Osteoblast (primary cell): ENCODE measurements around the gene LMNTD2. TPM values are rescaled to one million over a fixed set of nuclear protein-coding genes. Genes with fewer than 3 reads are reported as not detected.

Experiments
- DNase-seq: peaks from one replicate; pipeline ENCODE4 v3.0.0; 2011; ENCODE audit warnings: low spot score, mixed read lengths; ENCODE audit not compliant: insufficient read length; ENCODE audit errors: missing footprints
- H2AFZ ChIP-seq: 2 replicates; pipeline ENCODE4 v1.6.0; 2011; ENCODE audit warnings: mild to moderate bottlenecking, low read length
- H3K27ac ChIP-seq: 2 replicates; pipeline ENCODE4 v1.5.1; 2011; ENCODE audit warnings: mild to moderate bottlenecking, low read depth, low read length, moderate library complexity
- H3K27me3 ChIP-seq: 2 replicates; pipeline ENCODE4 v1.6.0; 2012; ENCODE audit warnings: mild to moderate bottlenecking, control low read depth, inconsistent platforms, low read length, moderate library complexity; ENCODE audit not compliant: insufficient read depth
- H3K36me3 ChIP-seq: 2 replicates; pipeline ENCODE4 v1.5.1; 2011; ENCODE audit warnings: mild to moderate bottlenecking, low read length, control low read depth, moderate library complexity; ENCODE audit not compliant: insufficient read depth
- H3K4me1 ChIP-seq: 2 replicates; pipeline ENCODE4 v1.5.1; 2011; ENCODE audit warnings: mild to moderate bottlenecking, low read length, control low read depth, moderate library complexity; ENCODE audit not compliant: insufficient read depth
- H3K4me2 ChIP-seq: 2 replicates; pipeline ENCODE4 v1.6.0; 2011; ENCODE audit warnings: mild to moderate bottlenecking, low read length; ENCODE audit not compliant: insufficient read depth
- H3K4me3 ChIP-seq: fragments of 200-600 bp; sonication (generic); 3 replicates; pipeline ENCODE4 v1.5.1; 2012; ENCODE audit warnings: mild to moderate bottlenecking, low read length, inconsistent platforms; ENCODE audit not compliant: insufficient read depth
- H3K79me2 ChIP-seq: 2 replicates; pipeline ENCODE4 v1.6.0; 2012; ENCODE audit warnings: mild to moderate bottlenecking, low read length, control low read depth, inconsistent platforms; ENCODE audit not compliant: insufficient read depth
- H3K9me3 ChIP-seq: 2 replicates; pipeline ENCODE4 v1.5.1; 2011; ENCODE audit warnings: low read depth, low read length, control low read depth
- H4K20me1 ChIP-seq: 2 replicates; pipeline ENCODE4 v1.6.0; 2012; ENCODE audit warnings: mild to moderate bottlenecking, low read length, control low read depth; ENCODE audit not compliant: insufficient read depth
- total RNA-seq: library from RNA; depleted of rRNA; stranded (reverse); fragments of >200 nt; gene quantifications from 2 replicates; pipeline ENCODE4 v1.2.3, GENCODE V29; 2012
- TF ChIP-seq, protein P1 (sequence below): IDR thresholded peaks from 2 replicates; pipeline ENCODE4 v1.5.1; 2011; ENCODE audit warnings: mild to moderate bottlenecking, low read depth, low read length, moderate library complexity; ENCODE audit errors: extremely low read depth

LMNTD2 gene
- total RNA-seq, 1 donor, result 0.36 TPM

DNA sequence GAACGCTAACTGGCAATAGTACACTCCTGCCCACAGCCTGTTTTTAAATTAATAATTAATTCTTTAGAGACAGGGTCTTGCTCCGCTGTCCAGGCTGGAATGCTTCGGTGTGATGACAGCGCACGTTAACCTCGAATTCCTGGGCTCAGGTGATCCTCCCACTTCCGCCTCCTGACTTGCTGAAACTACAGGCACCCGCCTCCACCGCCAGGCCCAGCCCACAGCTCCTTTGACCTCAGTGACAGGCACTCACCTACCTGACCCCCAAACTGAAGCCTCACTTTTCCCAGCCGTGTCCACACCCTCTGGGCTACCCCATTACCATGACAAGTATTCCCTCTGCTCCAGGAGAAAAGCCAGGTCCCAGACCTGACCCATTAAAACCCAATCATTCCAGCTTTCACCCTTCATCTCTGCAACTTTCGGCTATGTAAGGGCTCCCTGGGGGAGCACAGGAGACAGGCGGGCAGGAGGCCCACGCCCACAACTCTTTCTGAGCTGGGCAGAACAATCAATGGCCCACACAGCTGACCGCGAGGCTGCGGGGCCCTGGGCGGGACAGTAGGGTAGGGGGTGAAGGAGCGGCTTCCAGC, 730 bp downstream of the LMNTD2 start:
- Histone ChIP-seq H3K4me3 (peak overlapping the region; percentile 75), H4K20me1 (peaks cover 5% of the 10 kb centered on the region), H3K9me3 (no peaks in the 10 kb centered on the region), H3K79me2 (no peaks in the 10 kb centered on the region), H3K4me2 (peak overlapping the region; percentile 85), H2AFZ (peak overlapping the region; percentile 56), H3K36me3 (no peaks in the 10 kb centered on the region), H3K27me3 (peaks cover 33% of the 10 kb centered on the region), H3K4me1 (peaks cover 8% of the 10 kb centered on the region), H3K27ac (no peak overlapping the region)
- DNase-seq, result peak; percentile 93
- TF ChIP-seq, protein P1, sequence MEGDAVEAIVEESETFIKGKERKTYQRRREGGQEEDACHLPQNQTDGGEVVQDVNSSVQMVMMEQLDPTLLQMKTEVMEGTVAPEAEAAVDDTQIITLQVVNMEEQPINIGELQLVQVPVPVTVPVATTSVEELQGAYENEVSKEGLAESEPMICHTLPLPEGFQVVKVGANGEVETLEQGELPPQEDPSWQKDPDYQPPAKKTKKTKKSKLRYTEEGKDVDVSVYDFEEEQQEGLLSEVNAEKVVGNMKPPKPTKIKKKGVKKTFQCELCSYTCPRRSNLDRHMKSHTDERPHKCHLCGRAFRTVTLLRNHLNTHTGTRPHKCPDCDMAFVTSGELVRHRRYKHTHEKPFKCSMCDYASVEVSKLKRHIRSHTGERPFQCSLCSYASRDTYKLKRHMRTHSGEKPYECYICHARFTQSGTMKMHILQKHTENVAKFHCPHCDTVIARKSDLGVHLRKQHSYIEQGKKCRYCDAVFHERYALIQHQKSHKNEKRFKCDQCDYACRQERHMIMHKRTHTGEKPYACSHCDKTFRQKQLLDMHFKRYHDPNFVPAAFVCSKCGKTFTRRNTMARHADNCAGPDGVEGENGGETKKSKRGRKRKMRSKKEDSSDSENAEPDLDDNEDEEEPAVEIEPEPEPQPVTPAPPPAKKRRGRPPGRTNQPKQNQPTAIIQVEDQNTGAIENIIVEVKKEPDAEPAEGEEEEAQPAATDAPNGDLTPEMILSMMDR, result no peak

DNA sequence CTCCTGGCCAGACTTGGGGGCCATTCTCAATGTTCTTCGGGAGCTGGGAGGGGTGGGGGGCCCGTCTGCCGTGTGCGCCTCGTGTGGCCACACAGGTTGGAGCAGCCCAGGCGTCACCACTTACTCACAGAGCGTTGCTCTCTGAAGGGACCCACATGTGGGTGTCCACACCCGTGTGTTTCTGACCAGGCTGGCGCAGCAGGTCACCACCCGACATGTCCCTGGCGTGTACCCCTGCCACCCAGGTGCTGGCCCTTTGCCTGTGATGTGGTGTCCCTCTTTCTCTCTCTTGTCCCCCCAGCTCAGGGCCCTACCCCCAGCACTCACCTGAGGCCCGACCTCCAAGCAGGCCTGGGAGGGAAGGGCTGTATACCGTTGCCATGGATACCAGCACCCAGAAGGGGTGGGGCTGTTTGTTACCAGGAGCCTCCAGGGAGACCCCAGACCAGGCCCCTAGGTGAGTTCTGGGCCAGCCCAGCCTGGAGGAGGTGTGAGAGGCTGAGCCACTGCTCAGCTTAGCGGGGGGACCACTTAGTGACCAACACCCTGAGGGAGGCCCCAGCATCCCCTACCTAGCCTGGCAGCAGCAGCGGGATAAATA, 1.4 kb downstream of the LMNTD2 start:
- Histone ChIP-seq H3K9me3 (no peaks in the 10 kb centered on the region), H3K4me1 (peaks cover 8% of the 10 kb centered on the region), H3K27ac (no peak overlapping the region), H3K36me3 (no peaks in the 10 kb centered on the region), H2AFZ (no peak overlapping the region), H3K4me3 (no peak overlapping the region), H3K79me2 (no peaks in the 10 kb centered on the region), H3K27me3 (peaks cover 40% of the 10 kb centered on the region), H3K4me2 (no peak overlapping the region), H4K20me1 (peaks cover 5% of the 10 kb centered on the region)
- peak; percentile 88 for DNase-seq
- TF ChIP-seq, protein P1, result no peak

- TF ChIP-seq, protein P1, result no peak
- Histone ChIP-seq H3K4me3 (no peak overlapping the region), H3K79me2 (no peaks in the 10 kb centered on the region), H3K4me2 (no peak overlapping the region), H2AFZ (no peak overlapping the region), H3K4me1 (peaks cover 8% of the 10 kb centered on the region), H3K27ac (no peak overlapping the region), H3K9me3 (no peaks in the 10 kb centered on the region), H4K20me1 (peaks cover 5% of the 10 kb centered on the region), H3K27me3 (peaks cover 45% of the 10 kb centered on the region), H3K36me3 (no peaks in the 10 kb centered on the region)
- peak; percentile 83 for DNase-seq
Measured at GRCh38 chr11:558503-558902, 2.0 kb downstream of the LMNTD2 start.

DNA sequence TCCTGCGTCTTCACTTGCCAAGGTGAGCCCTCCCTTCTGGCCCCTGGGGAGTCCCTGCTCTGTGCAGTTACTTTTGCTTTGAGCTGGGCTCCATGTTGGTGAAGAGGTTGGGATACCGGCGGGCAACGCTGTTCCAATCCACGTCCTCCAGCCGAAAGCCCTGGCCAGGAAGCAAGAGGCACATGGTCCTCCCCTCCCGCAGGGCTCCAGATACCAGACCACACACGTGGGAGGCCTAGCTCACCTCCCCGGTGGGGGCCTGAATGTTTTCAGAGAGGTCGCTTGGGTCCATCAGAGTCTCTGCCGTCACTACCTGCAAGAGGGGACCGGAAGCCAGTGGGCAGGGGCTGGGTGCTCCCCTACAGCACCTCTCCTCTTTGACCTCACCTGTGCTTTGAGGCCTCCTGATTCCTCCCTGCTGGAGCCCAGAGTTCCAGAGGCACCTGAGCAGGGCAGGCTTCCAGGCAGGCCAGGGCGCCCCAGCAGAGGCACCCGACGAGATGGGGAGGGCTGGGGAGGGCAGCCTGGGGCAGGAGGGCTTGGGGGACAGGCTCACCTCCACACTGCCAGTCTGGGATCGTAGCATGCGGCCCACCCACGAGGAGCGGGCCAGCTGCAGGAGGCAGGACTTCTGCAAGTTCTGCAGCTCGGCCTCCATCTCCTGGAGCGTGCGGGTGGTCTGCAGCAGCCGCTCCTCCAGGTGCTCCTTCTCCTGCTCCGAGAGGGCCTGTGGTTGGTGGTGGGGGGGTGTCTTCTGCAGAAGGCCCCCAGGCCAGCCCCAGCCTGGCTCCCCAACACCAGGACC, 3.0 kb downstream of the LMNTD2 start:
- no peak overlapping the region for H3K27ac ChIP-seq
- TF ChIP-seq, protein P1, result no peak
- no peaks in the 10 kb centered on the region for H3K36me3 ChIP-seq
- peak; percentile 87 for DNase-seq
- H3K9me3 ChIP-seq, result no peaks in the 10 kb centered on the region
- peaks cover 5% of the 10 kb centered on the region for H4K20me1 ChIP-seq
- peaks cover 45% of the 10 kb centered on the region for H3K27me3 ChIP-seq
- H3K4me3 ChIP-seq, result no peak overlapping the region
- H3K4me1 ChIP-seq, result peaks cover 8% of the 10 kb centered on the region
- H3K4me2 ChIP-seq, result no peak overlapping the region
- no peak overlapping the region for H2AFZ ChIP-seq
- no peaks in the 10 kb centered on the region for H3K79me2 ChIP-seq
